Activated CD8-positive, alpha-beta memory T cell treated with anti-CD3 and anti-CD28 coated beads, Interleukin-2, amount 10 ng/mL, durations not matched to agents 7 days and 5 days (primary cell): Measurements from ENCODE around the gene SEMA3A. TPM values are rescaled to one million over a fixed set of nuclear protein-coding genes. Genes with fewer than 3 reads are reported as not detected.
"Not testable (repeated sequence)": the region's sequence is repeated elsewhere in the genome, so short reads cannot be mapped to it uniquely, and the experiment has no call there.

Source experiments
- ATAC-seq: fragments of 150-1000 bp; cut with Tn5 transposase; one replicate; pipeline ENCODE4 v1.10.0; 2021; ENCODE audit warnings: moderate library complexity
- CTCF ChIA-PET: fragments of 350-600 bp; sonication (Branson Sonifier 250); formaldehyde crosslinking; loops from one replicate; lab custom pipeline; 2021; ENCODE audit warnings: antibody characterized with exemption; lab: Charles Lee
- DNase-seq: peaks from one replicate; pipeline ENCODE4 v3.0.0-alpha.2; 2020
- H3K27ac Mint-ChIP-seq: one replicate; pipeline ENCODE4 v1.8.0; 2021; ENCODE audit warnings: mild to moderate bottlenecking, mixed read lengths
- H3K27me3 Mint-ChIP-seq: one replicate; pipeline ENCODE4 v1.8.0; 2021; ENCODE audit warnings: mixed read lengths
- H3K36me3 Mint-ChIP-seq: one replicate; pipeline ENCODE4 v1.8.0; 2021; ENCODE audit warnings: mild to moderate bottlenecking, mixed read lengths
- H3K4me1 Mint-ChIP-seq: one replicate; pipeline ENCODE4 v1.8.0; 2021; ENCODE audit warnings: mixed read lengths
- H3K4me3 Mint-ChIP-seq: one replicate; pipeline ENCODE4 v1.8.0; 2021; ENCODE audit warnings: mild to moderate bottlenecking, moderate library complexity, mixed read lengths
- H3K9me3 Mint-ChIP-seq: one replicate; pipeline ENCODE4 v1.8.0; 2022; ENCODE audit warnings: low read depth, mixed read lengths
- total RNA-seq, 2 experiments: library from RNA; stranded (reverse); gene quantifications; one replicate each; pipeline ENCODE4 v1.2.3, GENCODE V29; 2021

The SEMA3A gene
- 1 to 10 TPM in 1 of 2 experiments, under 1 TPM in 1; 0.82 to 1.4 TPM for total RNA-seq

DNA sequence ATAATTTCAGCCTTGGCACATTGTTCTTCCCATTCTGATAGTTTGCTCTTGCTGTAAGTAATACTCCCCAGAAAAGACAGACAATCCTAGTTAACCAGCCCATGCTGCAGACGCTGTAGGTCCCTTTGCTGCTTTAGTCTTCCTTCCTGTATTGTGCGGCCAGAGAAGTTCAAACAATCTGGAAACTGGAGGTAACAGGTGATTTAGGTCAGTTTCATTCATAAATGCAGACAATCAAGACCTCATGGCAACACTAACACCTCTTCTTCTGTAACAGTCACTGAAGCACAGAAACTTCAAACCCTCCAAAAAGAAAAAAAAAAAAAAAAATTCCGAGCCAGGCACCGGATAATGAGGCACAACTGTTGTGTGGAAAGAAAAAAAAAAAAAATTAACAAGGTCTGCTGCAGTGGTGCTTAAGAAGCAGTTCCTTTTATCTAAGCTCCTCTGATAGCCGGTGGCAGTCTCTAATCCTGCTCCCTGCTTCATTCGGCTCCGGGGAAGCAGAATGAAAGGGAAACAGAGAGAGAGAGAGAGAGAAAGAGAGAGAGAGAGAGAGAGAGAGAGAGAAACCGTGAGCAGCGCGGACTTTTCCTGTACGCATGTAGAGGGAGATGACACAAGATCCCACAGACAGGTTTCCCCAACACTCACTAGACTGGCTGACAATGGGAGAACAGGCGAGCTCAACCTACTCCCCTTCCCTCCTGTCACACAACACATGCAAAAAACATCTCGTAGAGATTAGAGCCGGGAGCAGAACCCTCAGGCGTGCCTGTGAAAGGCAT is at the start of gene SEMA3A:
Gene SEMA3A (minus strand): TSS at position 306 of the 788 bp plus-strand sequence. CDS start 203 bp downstream, at position 103.
- Mint-ChIP-seq H3K9me3 (no peaks in the 10 kb centered on the region), H3K4me3 (peak within 1 kb of the TSS; percentile 74), H3K27ac (peak within 1 kb of the TSS; percentile 49), H3K4me1 (peaks cover 3% of the 10 kb centered on the region), H3K27me3 (no peaks in the 10 kb centered on the region), H3K36me3 (no peaks in the 10 kb centered on the region)
- CTCF ChIA-PET: no interaction called here
- no peak for DNase-seq
- peak; percentile 39 for ATAC-seq

DNA sequence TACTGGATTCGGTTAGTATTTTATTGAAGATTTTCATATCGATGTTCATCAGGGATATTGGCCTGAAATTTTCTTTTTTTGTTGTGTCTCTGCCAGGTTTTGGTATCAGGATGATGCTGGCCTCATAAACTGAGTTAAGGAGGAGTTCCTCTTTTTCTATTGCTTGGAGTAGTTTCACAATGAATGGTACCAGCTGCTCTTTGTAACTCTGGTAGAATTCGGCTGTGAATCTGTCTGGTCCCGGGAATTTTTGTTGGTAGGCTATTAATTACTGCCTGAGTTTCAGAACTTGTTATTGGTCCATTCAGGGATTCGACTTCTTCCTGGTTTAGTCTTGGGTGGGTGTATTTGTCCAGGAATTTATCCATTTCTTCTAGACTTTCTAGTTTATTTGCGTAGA is 48.4 kb upstream of the SEMA3A start:
- ATAC-seq, H3K36me3 Mint-ChIP-seq, H3K4me3 Mint-ChIP-seq, DNase-seq, CTCF ChIA-PET, H3K27me3 Mint-ChIP-seq, H3K27ac Mint-ChIP-seq, H3K4me1 Mint-ChIP-seq: not testable (repeated sequence)
- peaks cover 11% of the 10 kb centered on the region for H3K9me3 Mint-ChIP-seq

DNA sequence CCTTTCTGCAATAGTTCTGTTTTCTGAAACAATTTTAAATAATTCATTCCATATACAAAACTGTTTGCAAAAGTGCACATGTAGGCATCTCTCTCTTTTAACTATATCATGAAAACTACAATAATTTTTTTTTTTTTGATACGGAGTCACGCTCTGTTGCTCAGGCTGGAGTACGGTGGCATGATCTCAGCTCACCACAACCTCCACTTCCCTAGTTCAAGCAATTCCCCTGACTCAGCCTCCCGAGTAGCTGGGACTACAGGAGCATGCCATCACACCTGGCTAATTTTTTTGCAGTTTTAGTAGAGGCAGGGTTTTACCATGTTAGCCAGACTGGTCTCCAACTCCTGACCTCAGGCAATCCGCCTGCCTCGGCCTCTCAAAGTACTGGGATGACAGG is 44.0 kb upstream of the SEMA3A start:
- H3K27ac Mint-ChIP-seq: no peak overlapping the region
- H3K36me3 Mint-ChIP-seq: no peaks in the 10 kb centered on the region
- no peaks in the 10 kb centered on the region for H3K27me3 Mint-ChIP-seq
- DNase-seq (no peak), ATAC-seq (no peak)
- H3K9me3 Mint-ChIP-seq: peaks cover 9% of the 10 kb centered on the region
- H3K4me1 Mint-ChIP-seq: no peaks in the 10 kb centered on the region
- no peak overlapping the region for H3K4me3 Mint-ChIP-seq
- CTCF ChIA-PET: no interaction called here

DNA sequence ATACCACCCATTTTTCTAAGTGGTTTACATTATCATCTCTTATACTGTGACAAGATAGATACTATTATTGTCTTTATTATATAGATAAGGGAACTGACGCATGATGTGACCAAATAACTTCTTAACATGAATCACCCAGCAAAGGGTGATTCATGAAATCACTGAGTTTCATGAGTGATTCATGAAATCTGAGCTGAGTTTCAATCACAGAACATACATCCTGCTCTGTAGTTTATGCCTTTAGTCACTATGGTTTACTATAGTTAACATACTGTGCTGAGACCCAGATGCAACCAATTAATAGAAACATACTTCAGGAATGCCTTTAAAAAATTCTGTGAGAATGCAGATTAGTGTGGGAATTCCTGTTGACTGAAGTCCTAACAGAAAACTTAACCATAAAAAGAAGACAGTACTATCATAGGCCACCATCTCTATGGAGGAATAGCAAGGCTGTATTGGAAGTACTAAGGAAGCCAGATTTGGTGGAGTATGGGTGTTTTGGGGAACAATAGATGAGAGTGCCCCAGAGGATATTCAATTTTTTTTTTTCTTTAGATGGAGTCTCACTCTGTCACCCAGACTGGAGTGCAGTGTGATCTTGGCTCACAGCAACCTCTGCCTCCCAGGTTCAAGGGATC is 43.1 kb upstream of the SEMA3A start:
- Mint-ChIP-seq H3K4me1 (no peaks in the 10 kb centered on the region), H3K4me3 (no peak overlapping the region), H3K36me3 (no peaks in the 10 kb centered on the region), H3K27me3 (no peaks in the 10 kb centered on the region), H3K9me3 (peaks cover 7% of the 10 kb centered on the region), H3K27ac (no peak overlapping the region)
- no peak for ATAC-seq
- DNase-seq: no peak
- CTCF ChIA-PET: no interaction called here

DNA sequence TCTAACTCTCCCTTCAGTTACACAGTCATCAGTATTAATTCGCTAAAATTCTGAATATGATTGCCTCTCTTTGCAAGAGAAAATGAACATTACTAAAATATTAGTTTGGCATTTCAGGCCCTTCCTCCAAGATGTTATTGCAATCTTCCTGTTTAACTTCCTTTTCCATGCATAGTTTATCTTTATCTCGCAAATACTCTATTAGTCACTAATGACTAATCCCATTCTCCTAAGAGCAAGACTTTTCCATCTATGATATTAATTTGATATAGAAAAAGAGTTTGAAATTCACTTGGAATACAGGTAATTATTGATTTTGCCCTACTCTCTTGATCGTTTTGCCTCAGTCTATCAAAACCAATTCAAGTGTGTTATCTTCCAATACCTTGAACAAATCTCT is 41.8 kb upstream of the SEMA3A start:
- no peaks in the 10 kb centered on the region for H3K36me3 Mint-ChIP-seq

DNA sequence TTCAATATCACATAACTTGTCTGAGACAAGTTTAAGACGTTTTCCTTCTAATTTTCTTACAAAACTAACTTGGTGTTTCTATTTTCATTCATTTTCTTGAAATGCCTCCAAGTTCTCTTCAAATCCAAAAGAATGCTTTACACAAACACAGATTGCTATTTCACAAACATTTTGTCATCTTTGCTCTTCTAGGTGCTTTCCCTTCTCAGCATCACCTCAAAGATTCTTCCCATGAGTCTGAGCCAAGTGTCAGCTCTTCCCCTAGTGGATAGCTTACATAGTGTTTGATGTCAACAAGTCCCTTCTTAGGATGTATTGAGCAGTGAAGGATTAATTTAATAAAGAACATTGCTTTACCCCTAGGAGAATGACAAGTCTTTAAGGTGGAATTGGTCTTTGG is 38.1 kb upstream of the SEMA3A start:
- Mint-ChIP-seq H3K27me3 (no peaks in the 10 kb centered on the region), H3K4me3 (no peak overlapping the region), H3K9me3 (peaks cover 10% of the 10 kb centered on the region), H3K36me3 (no peaks in the 10 kb centered on the region), H3K4me1 (no peaks in the 10 kb centered on the region), H3K27ac (no peak overlapping the region)
- CTCF ChIA-PET: no interaction called here
- DNase-seq: no peak
- ATAC-seq: no peak

More for the DNA sequence above, 41.8 kb upstream of the SEMA3A start:
- no peak for ATAC-seq
- DNase-seq: no peak
- no peaks in the 10 kb centered on the region for H3K4me1 Mint-ChIP-seq
- CTCF ChIA-PET: no interaction called here
- H3K27me3 Mint-ChIP-seq: no peaks in the 10 kb centered on the region
- peaks cover 6% of the 10 kb centered on the region for H3K9me3 Mint-ChIP-seq
- no peak overlapping the region for H3K27ac Mint-ChIP-seq
- no peak overlapping the region for H3K4me3 Mint-ChIP-seq

DNA sequence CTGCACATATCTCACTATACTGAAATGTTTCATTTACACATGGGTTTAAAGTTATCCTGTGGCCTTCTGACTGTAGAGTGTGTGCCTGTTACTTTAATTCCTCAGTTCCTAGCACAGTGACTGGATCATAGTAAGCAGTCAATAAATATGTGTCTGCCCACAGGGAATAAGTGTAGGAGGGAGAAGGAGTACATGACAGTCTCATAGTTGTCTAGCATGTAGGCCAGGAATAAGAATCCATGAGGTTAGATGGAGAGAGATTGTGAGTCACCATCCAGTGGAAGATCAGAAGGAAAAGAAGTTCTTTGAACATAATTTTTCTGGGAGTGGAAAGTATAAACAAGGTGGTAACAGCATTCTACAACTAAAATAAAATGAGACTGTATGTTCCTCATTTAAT is 36.6 kb upstream of the SEMA3A start:
- no peak overlapping the region for H3K4me3 Mint-ChIP-seq
- H3K27me3 Mint-ChIP-seq: no peaks in the 10 kb centered on the region
- no peak overlapping the region for H3K27ac Mint-ChIP-seq
- ATAC-seq (no peak), DNase-seq (no peak)
- H3K9me3 Mint-ChIP-seq: peaks cover 10% of the 10 kb centered on the region
- CTCF ChIA-PET: no interaction called here
- H3K4me1 Mint-ChIP-seq: no peaks in the 10 kb centered on the region
- no peaks in the 10 kb centered on the region for H3K36me3 Mint-ChIP-seq

DNA sequence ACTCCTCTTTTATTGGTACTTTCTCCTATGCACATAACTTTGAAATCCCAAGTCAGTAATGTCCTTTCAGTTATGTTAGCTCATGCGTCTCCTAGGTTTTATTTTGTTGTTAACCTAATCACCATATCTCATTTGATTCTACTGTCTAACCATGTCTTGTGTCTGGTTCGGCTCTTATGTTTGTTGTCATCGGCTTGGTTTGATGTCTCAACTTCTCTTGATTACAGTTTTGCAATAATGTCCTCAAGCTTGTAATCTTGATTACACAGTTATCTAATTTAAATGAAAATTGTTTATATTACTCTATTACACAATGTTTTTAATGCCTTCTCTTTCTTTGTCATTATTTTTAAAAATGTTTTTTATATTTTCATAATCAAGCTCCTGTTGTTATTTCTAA is 35.9 kb upstream of the SEMA3A start:
- H3K27ac Mint-ChIP-seq: no peak overlapping the region
- peaks cover 7% of the 10 kb centered on the region for H3K9me3 Mint-ChIP-seq
- CTCF ChIA-PET: no interaction called here
- DNase-seq (no peak), ATAC-seq (no peak)
- no peaks in the 10 kb centered on the region for H3K36me3 Mint-ChIP-seq
- no peaks in the 10 kb centered on the region for H3K4me1 Mint-ChIP-seq
- no peak overlapping the region for H3K4me3 Mint-ChIP-seq
- no peaks in the 10 kb centered on the region for H3K27me3 Mint-ChIP-seq

DNA sequence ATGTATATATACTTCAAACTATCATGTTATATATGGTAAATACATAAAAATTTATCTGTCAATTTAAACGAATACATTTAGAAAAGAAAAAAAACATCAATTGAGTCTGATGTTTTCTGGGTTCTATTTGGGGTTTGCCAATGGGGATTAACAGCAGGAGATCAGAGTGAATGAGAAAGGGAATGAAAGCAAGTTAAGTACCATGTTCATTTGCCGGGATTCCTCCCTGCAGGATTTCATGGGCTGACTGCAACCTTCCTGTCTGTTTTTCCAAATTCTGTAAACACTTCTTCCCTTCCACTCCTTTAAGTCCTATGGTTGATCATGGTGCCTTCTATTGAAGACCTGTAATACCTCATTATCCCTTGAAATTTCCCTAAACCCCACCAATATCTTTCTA is 33.9 kb upstream of the SEMA3A start:
- no peaks in the 10 kb centered on the region for H3K4me1 Mint-ChIP-seq
- DNase-seq: no peak
- CTCF ChIA-PET: no interaction called here
- H3K36me3 Mint-ChIP-seq: no peaks in the 10 kb centered on the region
- no peak overlapping the region for H3K4me3 Mint-ChIP-seq
- H3K27ac Mint-ChIP-seq: no peak overlapping the region
- H3K9me3 Mint-ChIP-seq: peaks cover 7% of the 10 kb centered on the region
- ATAC-seq: no peak
- H3K27me3 Mint-ChIP-seq: no peaks in the 10 kb centered on the region

DNA sequence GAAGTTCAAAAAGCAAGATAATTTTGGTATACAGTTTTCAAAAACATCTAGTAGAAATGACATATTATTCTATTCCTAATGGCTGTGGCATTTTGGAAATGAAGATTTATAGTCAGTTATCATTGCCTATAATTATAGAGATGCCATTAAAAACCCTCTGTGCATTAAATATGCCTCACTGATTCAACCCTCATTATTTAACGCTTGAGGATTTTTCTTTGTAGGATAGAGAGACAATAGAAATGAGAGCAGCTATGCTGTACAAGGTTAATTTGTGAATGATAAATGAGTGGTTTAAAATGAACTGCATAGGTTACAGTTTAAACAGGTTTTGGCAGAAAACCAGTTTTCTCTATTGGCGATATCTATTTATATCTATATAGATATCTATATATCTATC is 32.2 kb upstream of the SEMA3A start:
- no peak overlapping the region for H3K4me3 Mint-ChIP-seq
- CTCF ChIA-PET: no interaction called here
- H3K9me3 Mint-ChIP-seq: peaks cover 7% of the 10 kb centered on the region
- H3K36me3 Mint-ChIP-seq: no peaks in the 10 kb centered on the region
- DNase-seq: no peak
- no peaks in the 10 kb centered on the region for H3K27me3 Mint-ChIP-seq
- ATAC-seq: no peak
- no peak overlapping the region for H3K27ac Mint-ChIP-seq
- no peaks in the 10 kb centered on the region for H3K4me1 Mint-ChIP-seq

DNA sequence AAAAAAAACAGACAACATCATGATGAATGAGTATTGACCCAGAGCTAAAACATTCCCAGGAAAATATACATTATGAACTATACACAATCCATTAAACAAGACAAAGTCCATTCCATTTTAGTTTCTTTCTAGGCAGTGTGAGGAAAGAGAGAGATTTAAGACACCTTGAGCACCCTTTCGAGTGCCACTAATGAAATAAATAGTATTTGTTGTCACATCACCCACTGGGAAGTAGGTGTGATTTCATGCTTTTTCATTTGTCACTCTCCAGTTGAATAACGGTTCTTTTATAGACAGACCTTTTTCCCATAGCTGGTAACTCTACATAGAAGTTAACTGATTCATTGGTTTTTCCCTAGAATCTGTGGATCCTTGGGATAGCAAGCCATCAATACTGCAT is 29.9 kb upstream of the SEMA3A start:
- ATAC-seq (no peak), DNase-seq (no peak)
- no peaks in the 10 kb centered on the region for H3K36me3 Mint-ChIP-seq
- no peak overlapping the region for H3K4me3 Mint-ChIP-seq
- H3K27ac Mint-ChIP-seq: no peak overlapping the region
- H3K27me3 Mint-ChIP-seq: no peaks in the 10 kb centered on the region
- no peaks in the 10 kb centered on the region for H3K4me1 Mint-ChIP-seq
- CTCF ChIA-PET: no interaction called here
- peaks cover 2% of the 10 kb centered on the region for H3K9me3 Mint-ChIP-seq

DNA sequence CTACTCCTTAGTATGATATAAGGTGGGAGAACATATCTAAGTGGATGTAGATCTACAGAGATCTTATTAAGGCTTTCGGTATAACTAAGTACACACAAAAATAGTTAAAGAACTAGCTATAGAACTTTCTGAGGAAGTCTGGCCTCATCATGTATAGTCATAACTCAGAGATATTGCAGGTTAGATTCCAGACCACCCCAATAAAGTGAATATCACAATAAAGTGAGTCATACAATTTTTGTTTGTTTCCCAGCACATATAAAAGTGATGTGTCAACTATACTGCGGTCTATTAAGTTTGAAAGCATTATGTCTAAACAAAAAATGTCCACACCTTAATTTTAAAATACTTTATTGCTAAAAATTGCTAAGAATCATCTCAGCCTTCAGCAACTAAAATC is 24.7 kb upstream of the SEMA3A start:
- H3K9me3 Mint-ChIP-seq: peaks cover 3% of the 10 kb centered on the region
- no peaks in the 10 kb centered on the region for H3K36me3 Mint-ChIP-seq
- DNase-seq (no peak), ATAC-seq (no peak)
- no peak overlapping the region for H3K4me3 Mint-ChIP-seq
- H3K27ac Mint-ChIP-seq: no peak overlapping the region
- CTCF ChIA-PET: no interaction called here
- no peaks in the 10 kb centered on the region for H3K27me3 Mint-ChIP-seq
- no peaks in the 10 kb centered on the region for H3K4me1 Mint-ChIP-seq

DNA sequence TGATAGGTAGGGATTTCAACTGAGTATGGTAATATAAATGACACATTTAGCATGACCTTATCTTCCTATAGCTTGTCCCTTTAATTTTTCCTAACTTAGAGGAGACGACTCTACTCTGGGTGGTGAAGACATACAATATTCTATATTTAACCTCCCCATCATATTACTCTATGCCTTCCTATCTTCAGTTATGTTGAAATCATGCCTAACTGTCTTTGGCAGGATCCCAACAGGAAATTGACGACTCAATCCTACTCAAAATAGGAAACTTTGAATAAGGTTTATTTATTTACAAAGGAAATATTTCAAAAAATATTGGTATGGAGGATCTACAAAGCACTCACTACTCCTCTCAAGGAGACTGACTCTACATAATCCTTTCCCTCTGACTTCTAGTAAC is 24.1 kb upstream of the SEMA3A start:
- Mint-ChIP-seq H3K9me3 (peaks cover 3% of the 10 kb centered on the region), H3K27me3 (no peaks in the 10 kb centered on the region), H3K4me1 (no peaks in the 10 kb centered on the region), H3K27ac (no peak overlapping the region), H3K36me3 (no peaks in the 10 kb centered on the region), H3K4me3 (no peak overlapping the region)
- CTCF ChIA-PET: no interaction called here
- DNase-seq (no peak), ATAC-seq (no peak)

DNA sequence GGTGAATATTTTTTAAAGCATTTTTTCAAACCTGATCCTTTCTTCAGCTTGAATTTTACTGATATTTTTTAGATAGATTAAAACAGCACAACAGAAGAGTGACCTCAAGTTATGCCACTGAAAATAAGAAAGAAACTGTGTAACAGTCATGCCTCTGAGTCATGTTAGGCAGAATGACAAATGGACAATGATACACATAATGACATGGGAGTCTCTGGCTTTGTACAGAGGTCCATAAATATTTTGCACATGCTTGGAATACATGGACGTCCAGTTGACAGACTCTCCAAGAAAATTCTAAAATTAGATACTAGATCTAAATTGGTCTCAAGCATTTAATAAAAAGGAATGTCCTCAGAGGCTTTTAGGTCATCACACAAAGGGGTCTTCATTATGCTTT is 21.9 kb upstream of the SEMA3A start:
- Mint-ChIP-seq H3K9me3 (peaks cover 6% of the 10 kb centered on the region), H3K36me3 (no peaks in the 10 kb centered on the region), H3K27ac (no peak overlapping the region), H3K4me3 (no peak overlapping the region), H3K4me1 (no peaks in the 10 kb centered on the region), H3K27me3 (no peaks in the 10 kb centered on the region)
- CTCF ChIA-PET: no interaction called here
- DNase-seq: no peak
- no peak for ATAC-seq
